RWPE1 (cell line): ENCODE data around the gene VMAC.
"Not testable (repeated sequence)": the region's sequence is repeated elsewhere in the genome, so short reads cannot be mapped to it uniquely, and the experiment has no call there.

Experiments
- CTCF ChIA-PET: fragments of 350-600 bp; sonication (Branson Sonifier 250); formaldehyde crosslinking; extraction: SDS; loops from one replicate; lab custom pipeline; 2021; lab: Yijun Ruan, JAX
- POLR2A ChIA-PET: fragments of 400-600 bp; formaldehyde crosslinking; extraction: SDS; loops from one replicate; lab custom pipeline; 2020; ENCODE audit warnings: antibody characterized with exemption; ENCODE audit not compliant: low non-redundant PET; lab: Yijun Ruan, JAX
- DNase-seq: peaks from one replicate; pipeline ENCODE4 v3.0.0; 2012; ENCODE audit warnings: low spot score
- H3K27ac ChIP-seq: fragments of 450-650 bp; 2 replicates; pipeline ENCODE4 v1.5.1; 2017
- TF ChIP-seq, protein P1 (sequence below): fragments of 450-650 bp; conservative IDR thresholded peaks from 2 replicates; pipeline ENCODE4 v1.5.1; 2017; ENCODE audit warnings: low read depth, mild to moderate bottlenecking

The VMAC gene

DNA sequence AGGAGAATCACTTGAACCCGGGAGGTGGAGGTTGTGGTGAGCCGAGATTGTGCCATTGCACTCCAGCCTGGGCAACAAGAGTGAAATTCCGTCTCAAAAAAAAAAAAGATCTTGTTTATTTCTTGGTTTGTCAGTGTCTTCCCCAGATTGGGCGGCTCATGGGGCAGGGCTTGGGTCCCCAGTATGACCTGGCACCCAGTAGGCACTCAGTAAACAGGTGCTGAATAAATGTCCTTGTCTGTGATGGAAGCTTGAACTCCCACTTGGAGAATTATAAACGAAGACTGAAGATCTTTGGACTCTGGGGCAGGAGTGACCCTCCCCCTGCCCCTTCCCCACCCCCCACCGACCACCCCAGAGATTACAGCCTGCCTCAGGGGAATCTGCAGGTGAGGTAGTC lies 24.5 kb upstream of the VMAC start:
- TF ChIP-seq, protein P1, sequence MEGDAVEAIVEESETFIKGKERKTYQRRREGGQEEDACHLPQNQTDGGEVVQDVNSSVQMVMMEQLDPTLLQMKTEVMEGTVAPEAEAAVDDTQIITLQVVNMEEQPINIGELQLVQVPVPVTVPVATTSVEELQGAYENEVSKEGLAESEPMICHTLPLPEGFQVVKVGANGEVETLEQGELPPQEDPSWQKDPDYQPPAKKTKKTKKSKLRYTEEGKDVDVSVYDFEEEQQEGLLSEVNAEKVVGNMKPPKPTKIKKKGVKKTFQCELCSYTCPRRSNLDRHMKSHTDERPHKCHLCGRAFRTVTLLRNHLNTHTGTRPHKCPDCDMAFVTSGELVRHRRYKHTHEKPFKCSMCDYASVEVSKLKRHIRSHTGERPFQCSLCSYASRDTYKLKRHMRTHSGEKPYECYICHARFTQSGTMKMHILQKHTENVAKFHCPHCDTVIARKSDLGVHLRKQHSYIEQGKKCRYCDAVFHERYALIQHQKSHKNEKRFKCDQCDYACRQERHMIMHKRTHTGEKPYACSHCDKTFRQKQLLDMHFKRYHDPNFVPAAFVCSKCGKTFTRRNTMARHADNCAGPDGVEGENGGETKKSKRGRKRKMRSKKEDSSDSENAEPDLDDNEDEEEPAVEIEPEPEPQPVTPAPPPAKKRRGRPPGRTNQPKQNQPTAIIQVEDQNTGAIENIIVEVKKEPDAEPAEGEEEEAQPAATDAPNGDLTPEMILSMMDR: no peak
- no peak overlapping the region for H3K27ac ChIP-seq
- DNase-seq: no peak
- ChIA-PET CTCF (interaction anchor here (1.0 kb wide), 1 partner anchor 8 kb away, joined by 4 read pairs; no protein-coding TSS in a partner anchor), POLR2A (no interaction called here)

DNA sequence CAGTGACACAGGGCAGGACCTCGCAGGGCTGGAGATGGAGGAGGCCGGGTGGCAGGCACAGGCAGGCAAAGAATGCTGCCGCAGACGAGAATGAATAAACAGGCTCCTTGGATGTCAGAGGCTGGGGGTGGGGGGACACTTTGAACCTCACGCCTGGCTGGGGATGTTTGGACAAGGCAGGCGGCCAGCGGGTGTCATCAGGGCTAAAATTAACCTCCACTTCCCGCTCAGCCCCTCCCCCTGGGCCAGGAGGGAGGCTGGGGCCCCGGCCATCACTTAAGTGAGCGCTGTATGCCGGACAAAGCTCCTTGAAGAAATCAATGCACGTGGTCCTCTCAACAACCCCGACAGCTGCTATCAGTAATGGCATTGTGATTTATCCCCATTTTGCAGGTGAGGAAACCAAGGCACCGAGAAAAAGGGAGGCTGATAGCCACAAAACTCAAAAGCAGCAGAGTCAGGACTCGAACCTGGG lies 24.0 kb upstream of the VMAC start:
- no peak overlapping the region for H3K27ac ChIP-seq
- POLR2A ChIA-PET: no interaction called here
- TF ChIP-seq, protein P1: no peak
- CTCF ChIA-PET: interaction anchor here (1.0 kb wide), 1 partner anchor 9 kb away, joined by 4 read pairs; no protein-coding TSS in a partner anchor
- DNase-seq: peak; percentile 53

DNA sequence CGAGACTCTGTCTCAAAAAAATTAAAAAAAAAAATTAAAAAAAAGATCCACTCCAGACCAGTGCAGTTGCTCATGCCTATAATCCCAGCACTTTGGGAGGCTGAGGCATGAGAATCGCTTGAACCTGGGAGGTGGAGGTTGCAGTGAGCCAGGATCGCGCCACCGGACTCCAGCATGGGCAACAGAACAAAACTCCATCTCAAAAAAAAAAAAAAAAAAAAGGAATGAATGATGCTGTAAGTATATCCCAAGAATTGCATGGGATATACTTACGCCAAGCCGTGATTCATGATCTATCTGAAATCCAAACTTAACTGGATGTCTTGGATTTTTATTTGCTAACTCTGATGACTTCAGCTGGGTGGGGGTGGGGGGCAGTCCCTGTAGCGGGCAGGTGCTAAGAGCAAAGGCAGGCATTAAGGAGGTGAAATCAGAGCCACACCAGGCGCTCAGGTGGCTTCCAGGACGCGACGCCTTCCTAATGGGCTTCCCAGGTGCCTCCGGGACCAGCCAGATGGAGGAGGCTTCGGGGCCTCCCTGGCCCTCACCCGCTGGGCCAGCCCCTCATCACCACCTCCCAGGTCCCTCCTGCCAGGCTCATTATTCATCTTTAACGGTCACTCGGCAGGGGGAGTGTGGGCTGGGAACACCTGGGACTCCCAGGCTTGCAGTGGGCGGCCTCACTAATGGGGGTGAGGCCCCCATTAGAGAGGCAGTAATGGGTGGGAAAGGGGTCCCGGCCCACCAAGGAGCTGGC lies 23.0 kb upstream of the VMAC start:
- ChIA-PET POLR2A (interaction anchor here (0.6 kb wide), 1 partner anchor 20 kb away, joined by 3 read pairs; no protein-coding TSS in a partner anchor), CTCF (no interaction called here)
- TF ChIP-seq, protein P1: no peak
- no peak for DNase-seq
- no peak overlapping the region for H3K27ac ChIP-seq

DNA sequence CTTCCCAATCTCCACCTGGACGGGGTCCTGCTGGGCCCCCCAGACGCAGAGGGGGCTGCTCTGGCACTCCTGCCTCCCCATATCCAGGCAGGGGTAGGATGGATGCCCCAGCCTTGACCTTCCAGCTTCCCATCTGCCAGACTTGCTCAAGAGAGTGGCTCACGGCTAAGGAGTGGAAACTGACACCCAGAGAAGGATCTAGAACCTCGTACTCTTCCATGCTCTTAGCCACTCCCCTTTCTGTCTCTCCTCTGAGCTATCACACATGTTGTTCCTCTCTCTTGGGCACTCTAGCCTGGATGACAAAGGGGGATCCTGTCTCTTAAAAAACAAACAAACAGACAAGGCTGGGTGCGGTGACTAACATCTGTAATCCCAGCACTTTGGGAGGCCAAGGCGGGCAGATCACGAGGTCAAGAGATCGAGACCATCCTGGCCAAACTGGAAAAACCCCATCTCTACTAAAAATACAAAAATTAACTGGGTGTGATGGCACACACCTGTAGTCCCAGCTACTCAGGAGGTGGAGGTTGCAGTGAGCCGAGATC lies 22.2 kb upstream of the VMAC start:
- TF ChIP-seq, protein P1: no peak
- CTCF ChIA-PET: interaction anchor here (0.7 kb wide), 1 partner anchor 89 kb away, joined by 5 read pairs; no protein-coding TSS in a partner anchor
- POLR2A ChIA-PET: no interaction called here
- DNase-seq: no peak
- no peak overlapping the region for H3K27ac ChIP-seq

DNA sequence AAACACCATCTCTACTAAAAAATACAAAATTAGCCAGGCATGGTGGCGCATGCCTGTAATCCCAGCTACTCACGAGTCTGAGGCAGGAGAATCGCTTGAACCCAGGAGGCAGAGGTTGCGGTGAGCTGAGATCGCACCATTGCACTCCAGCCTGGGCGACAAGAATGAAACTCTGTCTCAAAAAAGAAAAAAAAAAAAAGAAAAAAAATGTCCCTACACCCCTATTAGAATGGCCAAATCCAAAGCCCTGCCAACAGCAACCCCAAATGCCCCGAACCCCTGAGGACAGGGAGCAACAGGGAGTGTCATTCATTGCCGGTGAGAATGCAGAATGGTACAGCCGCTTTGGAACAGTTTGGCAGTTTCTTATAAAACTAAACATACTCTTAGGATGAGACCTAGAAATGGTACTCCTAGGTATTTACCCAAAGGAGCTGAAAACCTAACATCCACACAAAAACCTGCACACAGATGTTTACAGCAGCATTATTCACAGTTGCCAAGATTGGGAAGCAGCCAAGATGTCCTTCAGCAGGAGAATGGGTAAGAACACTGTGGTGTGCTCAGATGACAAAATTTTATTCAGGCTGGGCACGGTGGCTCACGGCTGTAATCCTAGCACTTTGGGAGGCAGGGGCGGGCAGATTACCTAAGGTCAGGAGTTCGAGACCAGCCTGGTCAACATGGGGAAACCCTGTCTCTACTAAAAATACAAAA lies 21.4 kb upstream of the VMAC start:
- POLR2A ChIA-PET, DNase-seq, CTCF ChIA-PET, H3K27ac ChIP-seq: not testable (repeated sequence)

DNA sequence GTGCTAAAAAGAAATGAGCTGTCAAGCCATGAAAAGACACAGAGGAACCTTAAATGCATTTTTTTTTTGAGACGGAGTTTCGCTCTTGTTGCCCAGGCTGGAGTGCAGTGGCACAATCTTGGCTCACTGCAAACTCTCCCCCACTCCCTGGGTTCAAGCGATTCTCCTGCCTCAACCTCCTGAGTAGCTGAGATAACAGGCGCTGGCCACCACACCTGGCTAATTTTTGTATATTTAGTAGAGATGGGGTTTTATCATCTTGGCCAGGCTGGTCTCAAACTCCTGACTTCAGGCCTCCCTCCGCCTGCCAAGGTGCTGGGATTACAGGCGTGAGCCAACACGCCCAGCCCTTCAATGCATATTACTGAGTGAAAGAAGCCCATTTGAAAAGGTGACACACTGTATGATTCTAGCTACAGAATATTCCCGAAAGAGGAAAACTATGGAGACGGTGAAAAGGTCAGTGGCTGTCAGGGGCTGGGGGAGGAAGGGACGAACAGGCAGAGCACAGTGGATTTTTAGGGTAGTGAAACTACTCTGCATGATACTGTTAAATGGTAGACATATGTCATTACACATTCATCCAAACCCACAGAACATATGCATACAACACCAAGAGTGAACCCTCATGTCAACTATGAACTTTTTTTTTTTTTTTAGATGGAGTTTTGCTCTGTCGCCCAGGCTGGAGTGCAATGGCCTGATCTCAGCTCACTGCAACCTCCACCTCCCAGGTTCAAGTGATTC lies 20.4 kb upstream of the VMAC start:
- CTCF ChIA-PET: interaction anchor here (0.7 to 0.8 kb wide), 2 partner anchors 26 to 78 kb away, joined by 4 to 5 read pairs; no protein-coding TSS in a partner anchor
- POLR2A ChIA-PET: interaction anchor here (0.8 kb wide), 1 partner anchor 12 kb away, joined by 5 read pairs; no protein-coding TSS in a partner anchor
- not testable (repeated sequence) for DNase-seq

More for the DNA sequence above, 20.4 kb upstream of the VMAC start:
- not testable (repeated sequence) for H3K27ac ChIP-seq
